Dendritic cell treated with granulocyte-macrophage colony-stimulating factor and Interleukin-4, amounts not matched to agents 40 ng/mL and 50 ng/mL, for 4 days (primary cell): Measurements from ENCODE around the gene LAMA5.

Source experiments
- H3K27ac Mint-ChIP-seq: one replicate; pipeline ENCODE4 v1.8.0; 2022; ENCODE audit warnings: mild to moderate bottlenecking, mixed read lengths
- H3K27me3 Mint-ChIP-seq: one replicate; pipeline ENCODE4 v1.8.0; 2022; ENCODE audit warnings: mild to moderate bottlenecking, mixed read lengths
- H3K36me3 Mint-ChIP-seq: one replicate; pipeline ENCODE4 v1.8.0; 2022; ENCODE audit warnings: low read depth, mixed read lengths
- H3K4me1 Mint-ChIP-seq: one replicate; pipeline ENCODE4 v1.8.0; 2022; ENCODE audit warnings: low read depth, mixed read lengths
- H3K4me3 Mint-ChIP-seq: one replicate; pipeline ENCODE4 v1.8.0; 2022; ENCODE audit warnings: mild to moderate bottlenecking, moderate library complexity, mixed read lengths
- H3K9me3 Mint-ChIP-seq: one replicate; pipeline ENCODE4 v1.8.0; 2022; ENCODE audit warnings: mixed read lengths
- intact Hi-C: fragments of 100-400 bp; cut with micrococcal nuclease; formaldehyde crosslinking; loops from one replicate; pipeline ENCODE4 v1.15.0; 2022

The LAMA5 gene

DNA sequence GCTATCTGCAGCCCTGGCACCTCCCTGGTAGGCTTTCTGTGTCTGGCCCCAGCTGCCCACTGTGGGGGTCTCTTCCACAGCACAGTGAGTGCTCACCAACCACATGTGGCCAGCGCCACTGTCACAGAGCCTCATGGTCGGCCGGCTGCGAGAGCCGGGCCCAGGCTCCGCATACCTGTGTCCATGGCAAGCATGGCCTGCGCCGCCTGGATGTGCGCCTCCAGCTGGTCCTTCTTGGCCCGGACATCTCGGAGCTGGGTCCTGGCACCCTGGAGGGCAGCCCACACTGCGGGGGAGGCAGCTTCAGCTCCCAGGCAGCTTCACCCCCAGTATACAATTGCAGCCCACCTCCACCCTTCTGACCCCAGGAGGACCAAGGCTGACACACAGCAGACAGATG, 51.3 kb downstream of the LAMA5 start:
- H3K4me3 Mint-ChIP-seq: no peak overlapping the region
- intact Hi-C loops: no loop called here
- H3K4me1 Mint-ChIP-seq: no peaks in the 10 kb centered on the region
- no peak overlapping the region for H3K27ac Mint-ChIP-seq
- no peaks in the 10 kb centered on the region for H3K36me3 Mint-ChIP-seq
- H3K27me3 Mint-ChIP-seq: no peaks in the 10 kb centered on the region
- H3K9me3 Mint-ChIP-seq: no peaks in the 10 kb centered on the region

GRCh38 chr20:62314711-62315302, 52.3 kb downstream of the LAMA5 start:
- Mint-ChIP-seq H3K9me3 (no peaks in the 10 kb centered on the region), H3K4me1 (no peaks in the 10 kb centered on the region), H3K27me3 (no peaks in the 10 kb centered on the region), H3K36me3 (peaks cover 3% of the 10 kb centered on the region), H3K27ac (no peak overlapping the region), H3K4me3 (no peak overlapping the region)
- intact Hi-C loops: no loop called here

DNA sequence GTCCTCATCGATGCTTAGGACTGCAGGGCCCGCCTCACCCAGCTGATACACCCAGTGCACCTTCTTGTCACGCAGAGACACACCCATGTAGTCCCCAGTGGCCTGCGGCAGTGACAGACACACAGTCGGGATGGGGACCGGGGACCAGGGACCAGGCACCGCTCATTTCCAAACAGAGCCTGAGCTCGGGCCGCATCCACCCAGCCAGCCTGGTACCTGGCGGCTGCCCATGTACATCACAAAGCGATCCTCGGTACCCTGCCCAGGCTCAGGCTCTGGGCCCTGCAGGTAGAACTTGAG, 52.8 kb downstream of the LAMA5 start:
- intact Hi-C loops: no loop called here
- Mint-ChIP-seq H3K4me1 (no peaks in the 10 kb centered on the region), H3K9me3 (no peaks in the 10 kb centered on the region), H3K27ac (no peak overlapping the region), H3K36me3 (peaks cover 8% of the 10 kb centered on the region), H3K4me3 (no peak overlapping the region), H3K27me3 (no peaks in the 10 kb centered on the region)

- H3K4me3 Mint-ChIP-seq: no peak overlapping the region
- no peaks in the 10 kb centered on the region for H3K27me3 Mint-ChIP-seq
- peaks cover 14% of the 10 kb centered on the region for H3K36me3 Mint-ChIP-seq
- no peak overlapping the region for H3K27ac Mint-ChIP-seq
- no peaks in the 10 kb centered on the region for H3K4me1 Mint-ChIP-seq
- intact Hi-C loops: no loop called here
- H3K9me3 Mint-ChIP-seq: no peaks in the 10 kb centered on the region
These were observed 53.4 kb downstream of the LAMA5 start for GRCh38 chr20:62313460-62314338.

DNA sequence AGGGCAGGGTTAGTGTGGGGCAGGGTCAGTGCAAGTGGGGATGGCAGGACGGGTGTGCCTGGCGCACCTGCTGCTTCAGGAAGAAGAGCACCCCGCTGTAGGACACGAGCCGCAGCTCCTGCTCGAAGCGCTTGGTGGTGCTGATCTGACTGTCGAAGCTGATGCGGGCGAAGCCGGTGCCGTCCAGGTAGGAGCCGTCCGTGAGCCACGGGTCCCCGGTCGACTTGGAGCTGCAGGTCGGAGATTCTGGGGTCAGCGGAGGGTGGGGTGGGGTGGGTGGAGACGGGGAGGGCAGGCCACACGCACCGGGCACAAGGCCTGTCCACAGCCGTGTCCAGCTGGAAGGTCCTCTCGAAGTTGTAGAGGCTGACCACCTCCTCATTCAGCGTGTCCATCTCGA, 54.1 kb downstream of the LAMA5 start:
- H3K4me3 Mint-ChIP-seq: no peak overlapping the region
- no peaks in the 10 kb centered on the region for H3K9me3 Mint-ChIP-seq
- no peaks in the 10 kb centered on the region for H3K4me1 Mint-ChIP-seq
- peaks cover 21% of the 10 kb centered on the region for H3K36me3 Mint-ChIP-seq
- intact Hi-C loops: no loop called here
- no peaks in the 10 kb centered on the region for H3K27me3 Mint-ChIP-seq
- no peak overlapping the region for H3K27ac Mint-ChIP-seq

DNA sequence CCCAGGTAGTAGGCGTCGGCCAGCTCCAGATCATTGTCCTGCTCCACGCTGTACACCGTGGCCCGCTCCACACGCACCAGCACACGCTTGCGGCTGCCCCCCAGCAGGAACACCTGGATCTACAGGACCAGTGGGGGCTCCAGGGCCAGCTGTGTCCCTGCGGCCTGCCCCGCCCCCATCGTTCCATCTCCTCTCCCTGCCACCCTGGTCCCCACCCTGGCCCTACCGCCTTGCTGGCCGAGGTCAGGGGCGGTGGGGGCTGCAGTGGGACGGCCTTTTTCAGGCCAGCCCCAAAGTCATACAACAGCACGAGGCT, 54.5 kb downstream of the LAMA5 start:
- Mint-ChIP-seq H3K9me3 (no peaks in the 10 kb centered on the region), H3K4me3 (no peak overlapping the region), H3K4me1 (no peaks in the 10 kb centered on the region), H3K27me3 (no peaks in the 10 kb centered on the region), H3K27ac (no peak overlapping the region), H3K36me3 (peaks cover 25% of the 10 kb centered on the region)
- intact Hi-C loops: no loop called here

DNA sequence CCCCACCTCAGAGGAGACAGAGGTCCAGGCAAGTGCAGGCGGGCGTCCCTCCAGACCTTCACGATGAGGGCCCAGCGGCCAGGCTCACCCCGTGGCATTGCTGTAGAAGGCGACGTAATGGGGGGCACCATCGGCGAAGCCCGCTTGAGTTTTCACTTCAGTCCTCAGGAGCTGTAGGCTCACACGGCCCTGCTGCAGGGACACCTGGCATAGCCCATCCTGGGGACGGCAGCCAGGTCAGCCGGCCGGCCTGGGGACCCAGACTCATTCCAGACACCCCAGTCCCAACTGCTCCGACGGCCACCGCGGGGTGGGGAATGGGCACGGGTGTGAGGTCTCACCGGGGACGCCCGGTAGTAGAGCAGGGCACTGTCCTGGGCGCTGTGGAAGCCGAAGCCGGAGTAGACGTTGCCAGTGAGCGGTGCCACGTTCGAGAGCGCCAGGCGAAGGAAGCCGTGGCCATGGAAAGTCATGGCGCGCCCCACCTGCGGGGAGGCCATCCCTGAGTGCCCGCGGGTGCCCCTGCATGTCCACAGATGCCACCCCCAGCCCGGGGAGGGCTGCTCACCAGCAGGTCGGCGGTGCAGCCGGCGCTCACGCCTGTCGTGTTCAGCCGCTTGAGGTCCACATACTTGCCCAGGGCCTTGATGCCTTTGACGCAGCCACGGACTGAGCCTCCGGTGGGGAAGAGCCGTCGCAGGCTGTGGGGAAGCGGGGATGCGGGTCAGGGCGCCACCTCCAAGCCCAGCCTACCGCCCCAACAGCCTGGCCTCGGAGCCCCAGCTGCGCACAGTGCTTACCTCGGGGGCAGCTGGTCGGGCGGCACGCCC, 55.1 kb downstream of the LAMA5 start:
- H3K9me3 Mint-ChIP-seq: no peaks in the 10 kb centered on the region
- intact Hi-C loops: no loop called here
- peaks cover 31% of the 10 kb centered on the region for H3K36me3 Mint-ChIP-seq
- H3K27ac Mint-ChIP-seq: no peak overlapping the region
- no peaks in the 10 kb centered on the region for H3K27me3 Mint-ChIP-seq
- no peaks in the 10 kb centered on the region for H3K4me1 Mint-ChIP-seq
- H3K4me3 Mint-ChIP-seq: no peak overlapping the region

DNA sequence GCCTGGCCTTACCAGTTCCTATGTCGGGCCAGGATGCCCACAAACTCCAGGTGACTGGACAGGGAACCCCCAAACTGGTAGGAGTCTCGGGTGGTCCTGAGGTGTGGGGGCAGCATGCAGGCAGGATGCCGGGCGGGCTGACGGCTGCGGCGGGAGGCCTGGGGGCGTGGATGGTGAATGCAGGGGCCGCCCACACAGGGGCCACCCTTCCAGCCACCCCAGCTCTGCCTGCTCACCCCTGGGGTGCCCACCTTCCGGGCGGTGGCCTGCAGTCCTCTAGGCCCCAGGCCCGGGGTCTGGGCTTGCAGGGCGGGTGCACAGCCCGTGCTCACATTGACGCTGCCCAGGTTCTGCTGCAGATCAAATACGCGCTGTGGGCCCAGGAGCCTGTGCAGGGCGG, 56.0 kb downstream of the LAMA5 start:
- Mint-ChIP-seq H3K9me3 (no peaks in the 10 kb centered on the region), H3K36me3 (peaks cover 40% of the 10 kb centered on the region), H3K27me3 (no peaks in the 10 kb centered on the region), H3K4me3 (no peak overlapping the region), H3K4me1 (no peaks in the 10 kb centered on the region), H3K27ac (no peak overlapping the region)
- intact Hi-C loops: no loop called here

- peaks cover 44% of the 10 kb centered on the region for H3K36me3 Mint-ChIP-seq
- no peaks in the 10 kb centered on the region for H3K27me3 Mint-ChIP-seq
- H3K9me3 Mint-ChIP-seq: no peaks in the 10 kb centered on the region
- H3K4me3 Mint-ChIP-seq: no peak overlapping the region
- intact Hi-C loops: no loop called here
- no peaks in the 10 kb centered on the region for H3K4me1 Mint-ChIP-seq
- no peak overlapping the region for H3K27ac Mint-ChIP-seq
These were observed 56.4 kb downstream of the LAMA5 start for GRCh38 chr20:62310757-62311121.

GRCh38 chr20:62309947-62310756, 57.0 kb downstream of the LAMA5 start:
- intact Hi-C loops: no loop called here
- peaks cover 50% of the 10 kb centered on the region for H3K36me3 Mint-ChIP-seq
- peaks cover 6% of the 10 kb centered on the region for H3K4me1 Mint-ChIP-seq
- H3K27me3 Mint-ChIP-seq: no peaks in the 10 kb centered on the region
- no peak overlapping the region for H3K27ac Mint-ChIP-seq
- no peak overlapping the region for H3K4me3 Mint-ChIP-seq
- H3K9me3 Mint-ChIP-seq: no peaks in the 10 kb centered on the region

DNA sequence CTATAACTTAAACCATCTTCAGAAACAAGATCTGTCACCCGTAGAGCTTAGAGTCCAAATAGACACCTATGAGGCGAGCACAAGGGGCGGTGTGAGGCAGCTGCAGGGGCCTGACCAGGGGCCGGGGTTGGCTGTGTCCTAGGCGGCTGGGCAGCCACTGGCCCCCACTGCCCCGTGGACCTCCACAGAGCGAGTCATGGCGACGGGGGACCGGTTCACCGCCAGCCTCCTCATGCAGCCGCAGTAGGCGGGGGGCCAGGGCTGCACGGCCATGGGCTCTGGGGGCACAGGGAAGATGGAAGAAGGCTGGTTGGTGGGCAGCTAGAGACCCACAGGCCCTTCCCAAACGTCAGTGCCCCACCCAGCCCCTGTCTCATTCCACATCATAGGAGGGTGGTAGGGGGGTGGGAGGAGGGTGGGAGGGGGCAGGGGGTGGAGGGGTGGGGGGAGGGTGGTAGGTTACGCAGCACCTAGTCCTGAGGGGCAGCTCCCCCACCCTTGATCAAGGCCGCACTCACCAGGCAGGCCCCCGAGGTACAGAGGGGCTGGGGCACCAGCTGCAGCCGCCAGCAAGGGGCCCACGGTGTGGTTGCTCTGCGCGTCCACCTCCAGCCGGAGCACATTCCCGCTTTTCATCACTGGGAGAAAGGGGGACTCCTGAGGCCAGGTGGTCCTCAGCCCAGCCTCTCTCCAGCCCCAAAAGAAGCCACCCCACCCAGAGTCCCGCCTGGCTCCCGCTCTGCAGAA, 57.7 kb downstream of the LAMA5 start:
- Mint-ChIP-seq H3K36me3 (peaks cover 58% of the 10 kb centered on the region), H3K9me3 (no peaks in the 10 kb centered on the region), H3K27ac (no peak overlapping the region), H3K27me3 (no peaks in the 10 kb centered on the region), H3K4me3 (no peak overlapping the region), H3K4me1 (peaks cover 14% of the 10 kb centered on the region)
- intact Hi-C loops: no loop called here

GRCh38 chr20:62308102-62308822, 58.9 kb downstream of the LAMA5 start:
- no peak overlapping the region for H3K4me3 Mint-ChIP-seq
- H3K27me3 Mint-ChIP-seq: no peaks in the 10 kb centered on the region
- intact Hi-C loops: no loop called here
- no peaks in the 10 kb centered on the region for H3K9me3 Mint-ChIP-seq
- peaks cover 69% of the 10 kb centered on the region for H3K36me3 Mint-ChIP-seq
- H3K4me1 Mint-ChIP-seq: peaks cover 23% of the 10 kb centered on the region
- no peak overlapping the region for H3K27ac Mint-ChIP-seq
